ENCODE data around the gene RGL2.
"Not testable (repeated sequence)": the region's sequence is repeated elsewhere in the genome, so short reads cannot be mapped to it uniquely, and the experiment has no call there.

Gene RGL2

GRCh38 chr6:33273924-33274902 is 24.5 kb downstream of the RGL2 start:
- no peak for DNase-seq (ENCODE audit: low spot score)

- no peak for DNase-seq (ENCODE audit: low spot score)
Observed at GRCh38 chr6:33273129-33273923, 25.4 kb downstream of the RGL2 start.

GRCh38 chr6:33272275-33273128 is 26.2 kb downstream of the RGL2 start:
- no peak for DNase-seq (ENCODE audit: low spot score)

GRCh38 chr6:33271468-33272274 is 27.1 kb downstream of the RGL2 start, which contains the start of the genes RPS18 and VPS52:
Gene RPS18, plus strand, starts transcription at chr6:33272075. Its CDS starts 45 bp downstream, at chr6:33272120.
Gene VPS52, minus strand, starts transcription at chr6:33271876. Its CDS starts 201 bp downstream, at chr6:33271675.
- peak; percentile 75 for DNase-seq (ENCODE audit: low spot score)

- DNase-seq (ENCODE audit: low spot score), result no peak
Observed at GRCh38 chr6:33271117-33271467, 27.6 kb downstream of the RGL2 start.

- no peak for DNase-seq (ENCODE audit: low spot score)
Observed at GRCh38 chr6:33264015-33264414, 34.7 kb downstream of the RGL2 start.

GRCh38 chr6:33262490-33262889 is 36.3 kb downstream of the RGL2 start:
- not testable (repeated sequence) for DNase-seq (ENCODE audit: low spot score)

- no peak for DNase-seq (ENCODE audit: low spot score)
Observed at GRCh38 chr6:33259032-33259431, 39.7 kb downstream of the RGL2 start.

- DNase-seq (ENCODE audit: low spot score), result no peak
Observed at GRCh38 chr6:33254591-33254990, 44.2 kb downstream of the RGL2 start.

- no peak for DNase-seq (ENCODE audit: low spot score)
Observed at GRCh38 chr6:33252759-33253158, 46.0 kb downstream of the RGL2 start.

- DNase-seq (ENCODE audit: low spot score), result no peak
Observed at GRCh38 chr6:33251395-33252012, 47.2 kb downstream of the RGL2 start.

- no peak for DNase-seq (ENCODE audit: low spot score)
Observed at GRCh38 chr6:33250731-33251130, 48.0 kb downstream of the RGL2 start.

- no peak for DNase-seq (ENCODE audit: low spot score)
Observed at GRCh38 chr6:33249732-33250630, 48.8 kb downstream of the RGL2 start.

GRCh38 chr6:33248932-33249731 is 49.6 kb downstream of the RGL2 start:
- peak; percentile 59 for DNase-seq (ENCODE audit: low spot score)

- no peak for DNase-seq (ENCODE audit: low spot score)
Observed at GRCh38 chr6:33248643-33248931, 50.2 kb downstream of the RGL2 start.

GRCh38 chr6:33247977-33248642 is 50.6 kb downstream of the RGL2 start:
- DNase-seq (ENCODE audit: low spot score), result peak; percentile 29

- no peak for DNase-seq (ENCODE audit: low spot score)
Observed at GRCh38 chr6:33243476-33243875, 55.3 kb downstream of the RGL2 start.

- DNase-seq (ENCODE audit: low spot score), result no peak
Observed at GRCh38 chr6:33241968-33242367, 56.8 kb downstream of the RGL2 start.
